Measurements from ENCODE around the gene MAG. TPM values are rescaled to one million over a fixed set of nuclear protein-coding genes. Genes with fewer than 3 reads are reported as not detected.
"Not testable (repeated sequence)": the region's sequence is repeated elsewhere in the genome, so short reads cannot be mapped to it uniquely, and the experiment has no call there.

The MAG gene
- total RNA-seq, 2 donors from 2014 or later = not detected

DNA sequence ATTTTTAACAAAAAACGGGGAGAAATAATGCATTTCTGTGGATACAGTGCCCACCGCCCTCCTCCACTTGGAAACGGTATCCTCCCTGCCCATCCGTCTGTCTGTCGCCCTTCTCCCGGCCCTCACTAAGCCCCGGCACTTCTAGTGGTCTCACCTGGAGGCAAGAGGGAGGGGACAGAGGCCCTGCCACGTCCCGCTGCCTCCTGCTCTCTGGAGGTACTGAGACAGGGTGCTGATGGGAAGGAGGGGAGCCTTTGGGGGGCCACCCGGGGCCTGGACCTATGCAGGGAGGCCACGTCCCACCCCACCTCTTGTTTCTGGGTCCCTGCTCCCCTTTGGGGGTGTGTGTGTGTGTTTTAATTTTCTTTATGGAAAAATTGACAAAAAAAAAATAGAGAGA is 12.6 kb upstream of the MAG start:
- peaks cover 27% of the 10 kb centered on the region for H3K36me3 ChIP-seq

DNA sequence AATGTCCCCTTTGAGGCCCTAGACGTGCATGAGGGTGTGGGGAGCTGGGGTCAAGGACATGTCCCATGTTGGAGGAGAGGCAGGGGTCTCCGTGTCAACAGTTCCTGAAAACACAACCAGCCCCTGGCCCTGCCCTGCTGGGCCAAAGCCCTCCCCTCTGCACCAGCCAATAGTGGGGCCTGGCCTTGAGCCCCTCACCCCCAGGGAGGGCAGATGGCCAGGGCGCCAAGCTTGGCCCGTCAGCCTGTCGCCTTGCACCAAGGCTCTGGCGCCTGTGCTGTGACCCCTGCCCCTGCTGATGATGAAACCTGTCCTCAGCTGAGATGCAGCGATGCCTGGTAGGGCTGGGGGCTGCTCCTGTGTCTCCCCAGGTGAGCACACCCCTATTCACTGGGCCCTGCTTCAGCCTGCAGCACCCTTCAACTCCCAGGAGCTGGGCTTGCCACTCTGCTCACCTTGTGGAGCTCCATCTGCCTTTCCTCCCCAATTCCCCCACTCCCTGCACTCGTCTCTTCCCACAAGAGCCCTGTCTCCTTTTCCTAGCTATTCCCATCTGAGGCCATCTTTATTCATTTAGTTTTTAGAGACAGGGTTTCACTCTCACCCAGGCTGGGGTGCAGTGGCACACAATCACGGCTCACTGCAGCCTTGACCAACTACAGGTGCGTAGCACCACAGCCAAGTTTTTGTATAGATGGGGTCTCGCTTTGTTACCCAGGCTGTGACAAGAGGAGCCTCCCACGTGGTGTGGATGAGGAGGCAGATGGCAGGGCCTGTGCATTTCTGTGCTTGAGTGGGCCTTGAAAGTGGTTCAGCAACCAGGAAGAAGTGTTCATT is 11.8 kb upstream of the MAG start:
- H3K4me1 ChIP-seq = peaks cover 0 to 20% of the 10 kb centered on the region in 2 donors
- TF ChIP-seq, protein P1, sequence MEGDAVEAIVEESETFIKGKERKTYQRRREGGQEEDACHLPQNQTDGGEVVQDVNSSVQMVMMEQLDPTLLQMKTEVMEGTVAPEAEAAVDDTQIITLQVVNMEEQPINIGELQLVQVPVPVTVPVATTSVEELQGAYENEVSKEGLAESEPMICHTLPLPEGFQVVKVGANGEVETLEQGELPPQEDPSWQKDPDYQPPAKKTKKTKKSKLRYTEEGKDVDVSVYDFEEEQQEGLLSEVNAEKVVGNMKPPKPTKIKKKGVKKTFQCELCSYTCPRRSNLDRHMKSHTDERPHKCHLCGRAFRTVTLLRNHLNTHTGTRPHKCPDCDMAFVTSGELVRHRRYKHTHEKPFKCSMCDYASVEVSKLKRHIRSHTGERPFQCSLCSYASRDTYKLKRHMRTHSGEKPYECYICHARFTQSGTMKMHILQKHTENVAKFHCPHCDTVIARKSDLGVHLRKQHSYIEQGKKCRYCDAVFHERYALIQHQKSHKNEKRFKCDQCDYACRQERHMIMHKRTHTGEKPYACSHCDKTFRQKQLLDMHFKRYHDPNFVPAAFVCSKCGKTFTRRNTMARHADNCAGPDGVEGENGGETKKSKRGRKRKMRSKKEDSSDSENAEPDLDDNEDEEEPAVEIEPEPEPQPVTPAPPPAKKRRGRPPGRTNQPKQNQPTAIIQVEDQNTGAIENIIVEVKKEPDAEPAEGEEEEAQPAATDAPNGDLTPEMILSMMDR (IDR thresholded peaks at IDR 0.05) = no peak
- H3K27me3 ChIP-seq = no peaks in the 10 kb centered on the region
- no peak overlapping the region for H3K4me3 ChIP-seq
- peaks cover 25% of the 10 kb centered on the region for H3K36me3 ChIP-seq
- H3K27ac ChIP-seq = peak overlapping the region in 1 of 2 donors; percentile 20
- H3K9me3 ChIP-seq = no peaks in the 10 kb centered on the region
- no peak for DNase-seq (ENCODE audit: low spot score)

More for the DNA sequence above, 12.6 kb upstream of the MAG start:
- no peaks in the 10 kb centered on the region for H3K27me3 ChIP-seq
- no peak overlapping the region for H3K4me3 ChIP-seq
- TF ChIP-seq, protein P1 (IDR thresholded peaks at IDR 0.05) = no peak
- no peaks in the 10 kb centered on the region for H3K9me3 ChIP-seq
- DNase-seq (ENCODE audit: low spot score) = no peak
- H3K27ac ChIP-seq = no peak overlapping the region
- peaks cover 0 to 20% of the 10 kb centered on the region in 2 donors for H3K4me1 ChIP-seq

DNA sequence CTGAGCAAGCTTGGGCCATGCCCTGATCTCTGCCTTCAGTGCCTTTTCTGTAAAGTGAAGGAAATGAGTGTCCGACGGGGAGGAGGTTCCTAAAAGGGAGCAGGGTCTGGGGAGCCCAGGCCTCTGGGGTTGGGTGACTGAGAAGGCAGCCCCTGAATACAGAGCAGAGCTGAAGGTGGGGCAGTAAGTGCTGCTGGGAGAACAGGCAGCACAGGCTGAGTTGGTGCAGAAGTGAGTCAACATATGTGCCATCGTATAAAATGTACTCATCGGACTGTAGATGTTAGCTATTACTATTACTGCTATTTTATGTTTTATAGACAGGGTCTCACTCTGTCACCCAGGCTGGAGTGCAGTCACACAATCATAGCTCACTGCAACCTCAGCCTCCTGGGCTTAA is 10.7 kb upstream of the MAG start:
- TF ChIP-seq, protein P1 (IDR thresholded peaks at IDR 0.05) = no peak
- DNase-seq (ENCODE audit: low spot score) = no peak

DNA sequence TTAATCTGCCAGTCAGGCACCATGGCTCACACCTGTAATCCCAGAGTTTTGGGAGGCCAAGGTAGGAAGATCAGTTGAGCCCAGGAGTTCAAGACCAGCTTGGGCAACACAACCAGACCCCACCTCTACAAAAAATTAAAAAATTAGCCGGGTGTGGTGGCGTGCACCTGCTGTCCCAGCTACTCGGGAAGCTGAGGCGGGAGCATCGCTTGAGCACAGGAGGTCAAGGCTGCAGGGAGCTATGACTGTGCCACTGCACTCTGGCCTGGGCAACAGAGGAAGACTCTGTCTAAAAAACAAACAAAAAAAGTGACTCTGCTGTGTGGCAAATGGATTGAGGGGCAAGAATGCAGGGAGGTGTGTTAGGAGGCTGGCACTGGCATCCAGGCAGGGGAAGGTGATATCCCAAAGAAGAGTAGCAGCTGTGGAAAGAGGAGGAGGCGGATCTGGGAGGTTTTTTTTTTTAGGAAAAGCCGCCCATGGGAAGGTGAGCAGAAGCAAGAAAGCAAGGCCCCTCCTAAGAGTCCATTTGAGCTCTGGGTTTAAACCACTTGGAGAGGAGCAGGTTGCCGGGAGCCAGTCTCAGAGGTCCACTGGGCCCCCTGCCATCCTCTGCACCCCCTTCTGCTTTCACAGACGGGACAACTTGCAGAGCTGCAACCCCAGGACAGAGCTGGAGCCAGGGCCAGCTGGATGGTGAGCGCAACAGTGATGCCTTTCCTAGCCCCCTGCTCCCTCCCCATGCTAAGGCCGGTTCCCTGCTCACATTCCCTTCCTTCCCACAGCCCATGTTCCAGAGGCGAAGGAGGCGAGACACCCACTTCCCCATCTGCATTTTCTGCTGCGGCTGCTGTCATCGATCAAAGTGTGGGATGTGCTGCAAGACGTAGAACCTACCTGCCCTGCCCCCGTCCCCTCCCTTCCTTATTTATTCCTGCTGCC is 7.5 kb upstream of the MAG start:
- Histone ChIP-seq H3K4me3 (no peak overlapping the region), H3K9me3 (no peaks in the 10 kb centered on the region), H3K27me3 (no peaks in the 10 kb centered on the region), H3K36me3 (peaks cover 2% of the 10 kb centered on the region), H3K27ac (no peak overlapping the region), H3K4me1 (peaks cover 0 to 20% of the 10 kb centered on the region in 2 donors)
- no peak for DNase-seq (ENCODE audit: low spot score)
- TF ChIP-seq, protein P1 (IDR thresholded peaks at IDR 0.05) = no peak

More for the DNA sequence above, 10.7 kb upstream of the MAG start:
- H3K4me3 ChIP-seq = no peak overlapping the region
- H3K27me3 ChIP-seq = no peaks in the 10 kb centered on the region
- H3K27ac ChIP-seq = no peak overlapping the region
- peaks cover 0 to 20% of the 10 kb centered on the region in 2 donors for H3K4me1 ChIP-seq
- no peaks in the 10 kb centered on the region for H3K9me3 ChIP-seq
- peaks cover 23% of the 10 kb centered on the region for H3K36me3 ChIP-seq

DNA sequence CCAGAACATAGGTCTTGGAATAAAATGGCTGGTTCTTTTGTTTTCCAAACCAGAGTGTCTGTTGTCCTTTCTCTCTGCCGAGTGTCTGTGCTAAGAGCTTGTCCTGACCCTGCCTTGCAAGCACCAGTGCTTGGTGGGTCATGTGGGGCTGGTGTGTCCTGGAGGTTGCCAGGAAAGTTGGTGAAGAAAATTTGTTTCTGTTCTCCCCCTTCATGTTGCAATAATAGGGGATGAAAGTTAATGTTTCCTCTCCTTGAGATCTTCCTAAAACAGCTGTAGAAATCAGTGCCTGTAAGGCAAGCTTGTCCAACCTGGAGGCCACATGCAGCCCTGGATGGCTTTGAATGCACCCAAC is 6.9 kb upstream of the MAG start:
- Histone ChIP-seq H3K27me3 (no peaks in the 10 kb centered on the region), H3K4me3 (no peak overlapping the region), H3K36me3 (no peaks in the 10 kb centered on the region), H3K9me3 (no peaks in the 10 kb centered on the region), H3K27ac (no peak overlapping the region), H3K4me1 (peaks cover 0 to 15% of the 10 kb centered on the region in 2 donors)
- DNase-seq (ENCODE audit: low spot score) = no peak
- TF ChIP-seq, protein P1 (IDR thresholded peaks at IDR 0.05) = no peak

DNA sequence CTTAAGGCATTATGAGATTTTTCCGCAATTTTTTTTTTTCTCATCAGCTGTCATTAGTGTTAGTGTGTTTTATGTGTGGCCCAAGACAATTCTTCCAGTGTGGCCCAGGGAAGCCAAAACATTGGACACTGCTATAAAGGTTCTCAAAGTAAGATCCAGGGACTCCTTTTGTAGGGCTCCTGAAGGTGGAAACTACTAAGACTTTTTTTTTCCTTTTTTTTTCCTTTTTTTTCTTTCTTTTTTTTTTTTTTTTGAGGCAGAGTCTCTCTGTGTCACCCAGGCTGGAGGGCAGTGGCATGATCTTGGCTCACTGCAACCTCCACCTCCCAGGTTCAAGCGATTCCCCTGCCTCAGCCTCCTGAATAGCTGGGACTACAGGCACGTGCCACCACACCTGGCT is 6.5 kb upstream of the MAG start:
- H3K36me3 ChIP-seq; H3K27ac ChIP-seq; DNase-seq (ENCODE audit: low spot score); H3K9me3 ChIP-seq; H3K27me3 ChIP-seq; H3K4me3 ChIP-seq: not testable (repeated sequence)
- H3K4me1 ChIP-seq = peaks cover 0 to 11% of the 10 kb centered on the region in 2 donors

DNA sequence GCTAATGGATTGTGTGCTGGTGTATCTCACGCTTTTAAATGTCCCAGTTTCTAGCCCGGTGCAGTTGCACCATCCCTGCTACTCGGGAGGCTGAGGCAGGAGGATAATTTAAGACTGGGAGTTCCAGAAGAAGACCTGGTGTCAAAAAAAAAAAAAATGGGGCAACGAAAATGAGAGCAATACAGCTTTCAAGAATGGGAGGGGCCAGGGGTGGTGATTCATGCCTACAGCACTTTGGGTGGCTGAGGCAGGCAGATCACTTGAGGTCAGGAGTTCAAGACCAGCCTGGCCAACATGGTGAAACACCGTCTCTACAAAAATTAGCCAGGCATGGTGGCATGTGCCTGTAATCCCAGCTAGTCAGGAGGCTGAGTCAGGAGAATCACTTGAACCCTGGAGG is 5.9 kb upstream of the MAG start:
- H3K36me3 ChIP-seq; H3K27ac ChIP-seq; DNase-seq (ENCODE audit: low spot score); H3K9me3 ChIP-seq; H3K4me1 ChIP-seq; H3K27me3 ChIP-seq; H3K4me3 ChIP-seq: not testable (repeated sequence)
